Esophagus squamous epithelium (tissue), 5 donors: ENCODE results near the gene MYLK2. TPM values are rescaled to one million over a fixed set of nuclear protein-coding genes. Genes with fewer than 3 reads are reported as not detected.

ENCODE experiments used
- DNase-seq: peaks from one replicate; lab custom pipeline; 2025; lab: John Stamatoyannopoulos, UW
- H3K27ac ChIP-seq, 4 donors: fragments of 200-600 bp; sonication (generic); one replicate each; pipeline ENCODE4 v1.5.1; 2016 to 2019; ENCODE audit warnings: mild to moderate bottlenecking in 1 of 4
- H3K27me3 ChIP-seq, 4 donors: fragments of 200-600 bp; sonication (generic); 1 replicate in 3 of 4; 2 replicates in 1 of 4; pipeline versions ENCODE4 v1.5.1 to v1.6.0; 2017 to 2021; ENCODE audit warnings: antibody characterized with exemption in 1 of 4
- H3K36me3 ChIP-seq, 3 donors: fragments of 200-600 bp; sonication (generic); one replicate each; pipeline ENCODE4 v1.5.1; 2016 to 2019
- H3K4me1 ChIP-seq, 3 donors: fragments of 200-600 bp; sonication (generic); one replicate each; pipeline ENCODE4 v1.5.1; 2017 to 2019
- H3K4me3 ChIP-seq, 4 donors: fragments of 200-600 bp; sonication (generic); 1 replicate in 3 of 4; 2 replicates in 1 of 4; pipeline ENCODE4 v1.5.1; 2016 to 2019; ENCODE audit warnings: mild to moderate bottlenecking in 2 of 4, moderate library complexity in 1 of 4
- H3K9me3 ChIP-seq, 3 donors: fragments of 200-600 bp; sonication (generic); one replicate each; pipeline ENCODE4 v1.5.1; 2016 to 2019
- CTCF ChIP-seq, 6 experiments: fragments of 450-650 bp in 4 of 6; fragments of 200-600 bp in 2 of 6; sonication (generic) in 2 of 6; IDR thresholded peaks; one replicate each; pipeline ENCODE4 v1.5.1; 2016 to 2019; ENCODE audit warnings: antibody characterized with exemption in 6 of 6, mild to moderate bottlenecking in 4 of 6, moderate library complexity in 4 of 6
- POLR2A ChIP-seq, 4 donors: fragments of 450-650 bp; IDR thresholded peaks; one replicate each; pipeline ENCODE4 v1.6.1; 2017; ENCODE audit warnings: antibody characterized with exemption in 4 of 4, mild to moderate bottlenecking in 4 of 4, moderate library complexity in 3 of 4
- WGBS, 2 donors: methylation state at CpG; one replicate each; pipeline ENCODE4 v1.1.5; 2018; 5-methylcytosine and 5-hydroxymethylcytosine counted together
- intact Hi-C: fragments of 100-400 bp; cut with DNase I; formaldehyde crosslinking; loops from one replicate; pipeline ENCODE4 v1.15.0; 2022
- total RNA-seq, 4 donors: library from RNA; depleted of rRNA; stranded (reverse); fragments of >200 nt; gene quantifications; one replicate each; pipeline ENCODE4 v1.1.0, GENCODE V29; 2016
- donor health status: DM: yes; HTN: yes; CAD: no.

The MYLK2 gene
- total RNA-seq, 4 donors from 2014 or later, result 0.38 TPM; not detected in 3

DNA sequence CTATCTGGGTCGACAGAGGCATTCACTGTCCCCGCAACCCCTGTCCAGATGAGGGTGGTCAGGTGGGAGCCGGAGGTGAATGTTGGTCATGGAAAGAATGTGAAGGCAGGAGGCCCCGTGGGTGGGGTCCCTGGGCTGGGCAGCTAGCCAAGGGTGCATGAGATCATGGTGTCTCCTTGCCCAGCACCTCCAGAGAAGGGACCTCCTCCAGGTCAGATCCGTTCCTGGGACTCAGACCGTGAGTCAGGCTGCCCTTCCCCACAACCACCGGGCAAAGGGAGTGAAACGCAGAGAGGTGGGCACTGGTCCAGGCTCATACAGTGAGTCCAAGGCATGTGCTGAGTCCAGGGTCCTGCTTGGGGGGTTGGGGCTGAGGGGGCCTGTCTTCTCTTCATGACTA lies 22.8 kb downstream of the MYLK2 start:
- TF ChIP-seq CTCF (IDR thresholded peaks at IDR 0.05) (no peak), POLR2A (IDR thresholded peaks at IDR 0.05) (no peak)
- intact Hi-C loops, result no loop called here
- Histone ChIP-seq H3K4me3 (no peak overlapping the region), H3K27ac (peak overlapping the region in 2 of 4 donors; percentile 55 to 61), H3K36me3 (no peaks in the 10 kb centered on the region), H3K4me1 (peaks cover 4 to 42% (median 9%) of the 10 kb centered on the region in 3 donors), H3K9me3 (no peaks in the 10 kb centered on the region), H3K27me3 (peaks cover 0 to 33% (median 0%) of the 10 kb centered on the region in 4 donors)
- DNase-seq, result no peak
- WGBS, 2 donors, result 45 to 47% methylated on average over 3 to 4 of the region's 8 CpGs

GRCh38 chr20:31842471-31843157 lies 23.5 kb downstream of the MYLK2 start:
- peaks cover 0 to 35% (median 7%) of the 10 kb centered on the region in 3 donors for H3K4me1 ChIP-seq
- peak overlapping the region in 2 of 4 donors; percentile 55 to 61 for H3K27ac ChIP-seq
- WGBS, 2 donors, result 52 to 82% methylated on average over 4 of the region's 12 CpGs

GRCh38 chr20:31843288-31843687 lies 24.1 kb downstream of the MYLK2 start:
- H3K27ac ChIP-seq, result peak overlapping the region in 2 of 4 donors; percentile 55 to 61
- peaks cover 0 to 34% (median 0%) of the 10 kb centered on the region in 4 donors for H3K27me3 ChIP-seq
- H3K36me3 ChIP-seq, result no peaks in the 10 kb centered on the region
- H3K9me3 ChIP-seq, result no peaks in the 10 kb centered on the region
- H3K4me3 ChIP-seq, result peak overlapping the region in 1 of 4 donors; percentile 27
- H3K4me1 ChIP-seq, result peaks cover 0 to 34% (median 7%) of the 10 kb centered on the region in 3 donors
- 70 to 79% methylated on average over 3 to 6 of the region's 6 CpGs for WGBS, 2 donors
- no peak for TF ChIP-seq POLR2A (IDR thresholded peaks at IDR 0.05)
- TF ChIP-seq CTCF (IDR thresholded peaks at IDR 0.05), result no peak
- DNase-seq, result no peak
- intact Hi-C loops, result no loop called here

More at GRCh38 chr20:31842471-31843157, 23.5 kb downstream of the MYLK2 start:
- peaks cover 0 to 30% (median 0%) of the 10 kb centered on the region in 4 donors for H3K27me3 ChIP-seq
- no peak for DNase-seq
- peak overlapping the region in 1 of 4 donors; percentile 27 for H3K4me3 ChIP-seq
- no peaks in the 10 kb centered on the region for H3K9me3 ChIP-seq
- TF ChIP-seq CTCF (IDR thresholded peaks at IDR 0.05), result no peak
- TF ChIP-seq POLR2A (IDR thresholded peaks at IDR 0.05), result no peak
- H3K36me3 ChIP-seq, result no peaks in the 10 kb centered on the region
- intact Hi-C loops, result no loop called here

GRCh38 chr20:31843881-31844280 lies 24.7 kb downstream of the MYLK2 start:
- WGBS, 2 donors, result 31 to 33% methylated on average over 4 to 5 of the region's 5 CpGs
- Histone ChIP-seq H3K9me3 (no peaks in the 10 kb centered on the region), H3K27ac (peak overlapping the region in 2 of 4 donors; percentile 55 to 61), H3K4me3 (peak overlapping the region in 2 of 4 donors; percentile 27 to 42), H3K4me1 (peaks cover 0 to 34% (median 7%) of the 10 kb centered on the region in 3 donors), H3K27me3 (peaks cover 0 to 36% (median 0%) of the 10 kb centered on the region in 4 donors), H3K36me3 (no peaks in the 10 kb centered on the region)
- TF ChIP-seq POLR2A (IDR thresholded peaks at IDR 0.05) (no peak), CTCF (IDR thresholded peaks at IDR 0.05) (no peak)
- intact Hi-C loops, result no loop called here
- DNase-seq, result no peak

DNA sequence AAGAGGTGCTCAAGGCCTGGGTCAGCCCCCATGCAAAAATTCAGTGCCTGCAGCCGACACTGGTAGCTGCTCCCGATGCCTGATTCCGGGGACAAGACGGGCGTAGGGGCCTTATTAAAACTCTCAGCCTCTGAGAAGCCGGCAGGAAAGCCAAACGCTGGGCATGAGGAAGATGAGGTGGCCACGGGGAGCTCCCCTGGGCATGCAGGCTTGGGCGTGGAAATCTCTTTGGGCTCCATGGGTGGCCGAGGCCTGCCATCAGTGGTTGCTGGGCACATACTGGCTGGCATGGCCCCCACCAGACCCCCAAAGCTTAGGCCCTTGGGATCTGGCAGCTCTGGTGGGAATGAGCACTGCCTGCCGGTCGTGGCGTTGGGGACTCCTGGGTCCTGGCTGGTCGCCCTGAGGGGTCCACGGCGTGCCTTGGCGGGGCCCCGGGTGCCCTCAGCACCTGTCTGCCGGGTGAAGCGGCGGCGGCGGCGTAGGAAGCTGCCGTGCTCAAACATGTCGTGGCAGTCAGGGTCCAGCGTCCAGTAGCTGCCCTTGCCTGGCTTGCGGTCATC lies 25.7 kb downstream of the MYLK2 start:
- TF ChIP-seq POLR2A (IDR thresholded peaks at IDR 0.05) (no peak), CTCF (IDR thresholded peaks at IDR 0.05) (no peak)
- intact Hi-C loops, result no loop called here
- peak overlapping the region in 3 of 4 donors; percentile 9 to 42 (median 27) for H3K4me3 ChIP-seq
- no peaks in the 10 kb centered on the region for H3K9me3 ChIP-seq
- WGBS, 2 donors, result 79 to 83% methylated on average over 7 to 11 of the region's 28 CpGs
- H3K36me3 ChIP-seq, result no peaks in the 10 kb centered on the region
- no peak for DNase-seq
- peaks cover 0 to 41% (median 0%) of the 10 kb centered on the region in 4 donors for H3K27me3 ChIP-seq
- peaks cover 0 to 43% (median 13%) of the 10 kb centered on the region in 3 donors for H3K4me1 ChIP-seq
- H3K27ac ChIP-seq, result peak overlapping the region in 3 of 4 donors; percentile 20 to 61 (median 51)
